Kidney capillary endothelial cell (primary cell): ENCODE data around the gene SIVA1.

ENCODE experiments used
- DNase-seq: peaks from one replicate; pipeline ENCODE4 v3.0.0-alpha.2; 2018; ENCODE audit warnings: low spot score

The SIVA1 gene

GRCh38 chr14:104771918-104772706 is 19.2 kb downstream of the SIVA1 start:
- DNase-seq = no peak

GRCh38 chr14:104772707-104773504 is 20.0 kb downstream of the SIVA1 start:
- DNase-seq = no peak

- no peak for DNase-seq
Observed at GRCh38 chr14:104773505-104774452, 20.8 kb downstream of the SIVA1 start.

- no peak for DNase-seq
Observed at GRCh38 chr14:104774453-104775072, 21.6 kb downstream of the SIVA1 start.

GRCh38 chr14:104775073-104775489 is 22.1 kb downstream of the SIVA1 start:
- no peak for DNase-seq

- DNase-seq = no peak
Observed at GRCh38 chr14:104776481-104776880, 23.5 kb downstream of the SIVA1 start.

GRCh38 chr14:104776961-104777807 is 24.2 kb downstream of the SIVA1 start:
- DNase-seq = no peak

- DNase-seq = no peak
Observed at GRCh38 chr14:104777808-104778249, 24.9 kb downstream of the SIVA1 start.

- DNase-seq = no peak
Observed at GRCh38 chr14:104778694-104779331, 25.9 kb downstream of the SIVA1 start.

- DNase-seq = no peak
Observed at GRCh38 chr14:104779776-104780512, 27.0 kb downstream of the SIVA1 start.

GRCh38 chr14:104780513-104781030 is 27.6 kb downstream of the SIVA1 start:
- no peak for DNase-seq

GRCh38 chr14:104781271-104782077 is 28.5 kb downstream of the SIVA1 start:
- DNase-seq = no peak

GRCh38 chr14:104782086-104782807 is 29.3 kb downstream of the SIVA1 start:
- DNase-seq = no peak

- DNase-seq = no peak
Observed at GRCh38 chr14:104782808-104783139, 29.8 kb downstream of the SIVA1 start.

GRCh38 chr14:104783484-104784217 is 30.7 kb downstream of the SIVA1 start:
- no peak for DNase-seq

- DNase-seq = no peak
Observed at GRCh38 chr14:104784218-104784568, 31.2 kb downstream of the SIVA1 start.
